ENCODE results near the gene SLC24A2.

- TF ChIP-seq CTCF (IDR thresholded peaks at IDR 0.05) (no peak), POLR2AphosphoS5 (IDR thresholded peaks at IDR 0.05) (no peak), POLR2A (IDR thresholded peaks at IDR 0.05) (no peak), EP300 (IDR thresholded peaks at IDR 0.05) (no peak)
Measured at GRCh38 chr9:19771446-19771845, 17.4 kb downstream of the SLC24A2 start.

Data from sigmoid colon (tissue), 4 donors.